IMR-90 (cell line): ENCODE measurements around the gene FAIM. TPM values are rescaled to one million over a fixed set of nuclear protein-coding genes. Genes with fewer than 3 reads are reported as not detected.

Source experiments
- ATAC-seq: fragments of 200-7000 bp; cut with Tn5 transposase; 2 replicates; pipeline ENCODE4 v1.9.1; 2020; ENCODE audit warnings: low read depth, mild to moderate bottlenecking, moderate library complexity
- BruUV-seq: library from RNA; stranded (reverse); fragments of 400-500 nt; replicated peaks from 2 replicates; lab custom pipeline; 2021; lab: Mats Ljungman, UMichigan
- CTCF ChIA-PET: fragments of 300-600 bp; formaldehyde crosslinking; extraction: SDS; loops from one replicate; lab custom pipeline; 2021; ENCODE audit warnings: antibody characterized with exemption; lab: Yijun Ruan, JAX
- POLR2A ChIA-PET: fragments of 300-600 bp; sonication (Branson Sonifier 250); formaldehyde crosslinking; loops from one replicate; lab custom pipeline; 2022; ENCODE audit warnings: antibody characterized with exemption; ENCODE audit not compliant: unreplicated experiment; lab: Charles Lee
- DNase-seq: peaks from one replicate; pipeline ENCODE4 v3.0.0; 2013
- H2AFZ ChIP-seq: replicated peaks from 2 replicates; pipeline ENCODE3; 2013; ENCODE audit warnings: low read length, mild to moderate bottlenecking; ENCODE audit not compliant: poor library complexity
- H2AK5ac ChIP-seq: 2 replicates; pipeline ENCODE4 v1.6.1; 2013; ENCODE audit warnings: low read depth, low read length, inconsistent platforms
- H2AK9ac ChIP-seq: replicated peaks from 2 replicates; pipeline ENCODE3; 2013; ENCODE audit warnings: mild to moderate bottlenecking, low read depth, low read length, moderate library complexity; ENCODE audit not compliant: poor library complexity
- H2BK120ac ChIP-seq: 2 replicates; pipeline ENCODE4 v1.6.1; 2013; ENCODE audit warnings: low read depth, low read length, inconsistent platforms
- H2BK15ac ChIP-seq: 3 replicates; pipeline ENCODE4 v1.6.1; 2013; ENCODE audit warnings: low read depth, low read length, inconsistent platforms
- H2BK20ac ChIP-seq: 2 replicates; pipeline ENCODE4 v1.6.1; 2013; ENCODE audit warnings: low read depth, mild to moderate bottlenecking, inconsistent platforms, low read length, moderate library complexity
- H2BK5ac ChIP-seq: 2 replicates; pipeline ENCODE4 v1.6.1; 2013; ENCODE audit warnings: mild to moderate bottlenecking, low read depth, low read length, inconsistent platforms; ENCODE audit not compliant: poor library complexity, severe bottlenecking
- H3K14ac ChIP-seq: replicated peaks from 2 replicates; pipeline ENCODE4 v1.6.1; 2013; ENCODE audit warnings: low read depth, low read length, inconsistent platforms
- H3K18ac ChIP-seq: 2 replicates; pipeline ENCODE4 v1.6.1; 2013; ENCODE audit warnings: low read depth, low read length, control low read depth
- H3K23ac ChIP-seq: 2 replicates; pipeline ENCODE4 v1.6.1; 2013; ENCODE audit warnings: low read depth, low read length, inconsistent platforms
- H3K27ac ChIP-seq: 2 replicates; pipeline ENCODE4 v1.5.1; 2013; ENCODE audit warnings: mild to moderate bottlenecking, control low read depth, low read length; ENCODE audit not compliant: insufficient read depth
- H3K27me3 ChIP-seq: 2 replicates; pipeline ENCODE4 v1.6.1; 2013; ENCODE audit warnings: low read length; ENCODE audit not compliant: control insufficient read depth, insufficient read depth
- H3K36me3 ChIP-seq: 2 replicates; pipeline ENCODE4 v1.6.1; 2013; ENCODE audit warnings: low read length, mixed read lengths; ENCODE audit not compliant: control insufficient read depth, insufficient read depth
- H3K4ac ChIP-seq: 2 replicates; pipeline ENCODE4 v1.6.1; 2013; ENCODE audit warnings: low read depth, low read length, inconsistent platforms
- H3K4me1 ChIP-seq: 2 replicates; pipeline ENCODE4 v1.6.1; 2013; ENCODE audit warnings: low read length, mixed read lengths; ENCODE audit not compliant: control insufficient read depth, insufficient read depth
- H3K4me2 ChIP-seq: 2 replicates; pipeline ENCODE4 v1.6.1; 2013; ENCODE audit warnings: low read depth, mild to moderate bottlenecking, control low read depth, low read length, moderate library complexity
- H3K4me3 ChIP-seq: 2 replicates; pipeline ENCODE4 v1.5.1; 2013; ENCODE audit warnings: low read depth, mild to moderate bottlenecking, control low read depth, low read length, moderate library complexity; ENCODE audit not compliant: insufficient read depth
- H3K56ac ChIP-seq: 2 replicates; pipeline ENCODE4 v1.6.1; 2013; ENCODE audit warnings: low read length, inconsistent platforms; ENCODE audit not compliant: insufficient read depth; ENCODE audit errors: extremely low read depth
- H3K79me1 ChIP-seq, 2 experiments: 2 replicates each; pipeline ENCODE4 v1.6.1; 2013; ENCODE audit warnings: low read length in 2 of 2, inconsistent platforms in 1 of 2, low read depth in 1 of 2
- H3K9ac ChIP-seq: 2 replicates; pipeline ENCODE4 v1.6.1; 2013; ENCODE audit warnings: low read depth, low read length, control low read depth
- H3K9me1 ChIP-seq: 2 replicates; pipeline ENCODE4 v1.6.1; 2013; ENCODE audit warnings: low read length, inconsistent platforms; ENCODE audit not compliant: insufficient read depth
- H3K9me3 ChIP-seq: 2 replicates; pipeline ENCODE4 v1.6.1; 2013; ENCODE audit warnings: low read length; ENCODE audit not compliant: control insufficient read depth, insufficient read depth
- H4K20me1 ChIP-seq: 2 replicates; pipeline ENCODE4 v1.6.1; 2013; ENCODE audit warnings: low read length, inconsistent platforms; ENCODE audit not compliant: insufficient read depth
- H4K5ac ChIP-seq: 2 replicates; pipeline ENCODE4 v1.6.1; 2013; ENCODE audit warnings: mild to moderate bottlenecking, low read depth, low read length, control low read depth
- H4K8ac ChIP-seq, 2 experiments: 2 replicates each; pipeline ENCODE4 v1.6.1; 2013; ENCODE audit warnings: low read depth in 2 of 2, low read length in 2 of 2, control low read depth in 1 of 2, inconsistent platforms in 1 of 2
- H4K91ac ChIP-seq: 2 replicates; pipeline ENCODE4 v1.6.1; 2013; ENCODE audit warnings: low read depth, low read length, inconsistent platforms; ENCODE audit not compliant: insufficient read depth
- BHLHE40 ChIP-seq: fragments of 150-350 bp; IDR thresholded peaks from 2 replicates; pipeline ENCODE4 v1.6.1; 2016; ENCODE audit warnings: mild to moderate bottlenecking, low read depth, low read length
- CHD1 ChIP-seq: IDR thresholded peaks from 2 replicates; pipeline ENCODE4 v1.6.1; 2012; ENCODE audit warnings: low read depth, low read length, improper control_type of control experiment
- ELK1 ChIP-seq: fragments of 150-350 bp; IDR thresholded peaks from 2 replicates; pipeline ENCODE4 v1.6.1; 2016; ENCODE audit warnings: low read depth, mild to moderate bottlenecking, low read length, moderate library complexity, borderline replicate concordance
- MAFK ChIP-seq: IDR thresholded peaks from 2 replicates; pipeline ENCODE4 v1.6.1; 2012; ENCODE audit warnings: low read depth, low read length, improper control_type of control experiment
- MXI1 ChIP-seq: IDR thresholded peaks from 2 replicates; pipeline ENCODE4 v1.6.1; 2012; ENCODE audit warnings: low read depth, mild to moderate bottlenecking, low read length, moderate library complexity, borderline replicate concordance
- POLR2A ChIP-seq: IDR thresholded peaks from 2 replicates; pipeline ENCODE4 v1.6.1; 2012; ENCODE audit warnings: mild to moderate bottlenecking, low read depth, low read length
- RCOR1 ChIP-seq: IDR thresholded peaks from 2 replicates; pipeline ENCODE4 v1.6.1; 2012; ENCODE audit warnings: mild to moderate bottlenecking, low read length, improper control_type of control experiment; ENCODE audit not compliant: insufficient replicate concordance
- USF2 ChIP-seq: fragments of 150-350 bp; IDR thresholded peaks from 2 replicates; pipeline ENCODE4 v1.6.1; 2017; ENCODE audit warnings: mild to moderate bottlenecking, antibody characterized with exemption, low read length, low read depth
- WGBS, 2 experiments: methylation state at CpG; one replicate each; pipeline versions ENCODE4 v1.1.5 to v1.1.7; 2013; ENCODE audit warnings: missing lambda C conversion rate in 2 of 2; ENCODE audit not compliant: insufficient read length in 1 of 2; ENCODE audit errors: extremely low coverage in 2 of 2; 5-methylcytosine and 5-hydroxymethylcytosine counted together
- dilution Hi-C: fragments of 300-500 bp; cut with HindIII; formaldehyde crosslinking; loops from one replicate; pipeline ENCODE4 v1.14.3; 2018; ENCODE audit warnings: low sequenced_read_pairs; ENCODE audit not compliant: unreplicated experiment
- in situ Hi-C: fragments of 300-500 bp; cut with MboI; formaldehyde crosslinking; loops from 3 replicates; pipeline ENCODE4 v1.14.3; 2019; ENCODE audit warnings: low sequenced_read_pairs, inconsistent platforms, mixed read lengths
- intact Hi-C: fragments of 100-400 bp; cut with micrococcal nuclease; formaldehyde crosslinking; loops from 2 replicates; pipeline ENCODE4 v1.10.0; 2022
- polyA plus RNA-seq, 3 experiments: library from polyadenylated mRNA; depleted of rRNA; stranded (reverse); fragments of >200 nt; gene quantifications; 2 replicates each; pipeline ENCODE4 v1.2.3, GENCODE V29; 2012; ENCODE audit warnings: low replicate concordance in 1 of 3
- total RNA-seq: library from RNA; depleted of rRNA; stranded (reverse); fragments of >200 nt; gene quantifications from 2 replicates; pipeline ENCODE4 v1.2.3, GENCODE V29; 2012

The FAIM gene
- total and polyA plus RNA-seq, 2 of the 4 experiments (the other 2 are of a cell fraction) = 2.5 to 3.4 TPM

GRCh38 chr3:138678086-138678485 lies 69.5 kb downstream of the FAIM start:
- BruUV-seq = no TSS peak
- H3K23ac ChIP-seq = no peak overlapping the region
- no peak overlapping the region for H2BK120ac ChIP-seq
- H3K4me3 ChIP-seq = no peak overlapping the region
- no peak overlapping the region for H2BK15ac ChIP-seq
- no peak overlapping the region for H3K4ac ChIP-seq
- in situ Hi-C loops = loop anchor here (25.0 kb wide), 1 partner anchor 659 kb away; the partner anchor contains the start of gene MRPS22
- no peak overlapping the region for H3K9ac ChIP-seq
- no peak overlapping the region for H4K91ac ChIP-seq
- no peak for TF ChIP-seq MAFK
- no peak for TF ChIP-seq CHD1
- no peak for TF ChIP-seq MXI1
- TF ChIP-seq ELK1 = no peak
- TF ChIP-seq BHLHE40 = no peak
- TF ChIP-seq RCOR1 = no peak
- TF ChIP-seq USF2 = no peak
- TF ChIP-seq POLR2A = no peak
- no peaks in the 10 kb centered on the region for H3K27me3 ChIP-seq
- WGBS, 2 experiments = no CpG with 5 or more reads among the region's 1 CpG
- H2AK9ac ChIP-seq = no peak overlapping the region
- no peaks in the 10 kb centered on the region for H3K79me1 ChIP-seq
- H4K8ac ChIP-seq = no peak overlapping the region
- no peak overlapping the region for H2AFZ ChIP-seq
- no peak overlapping the region for H4K5ac ChIP-seq
- H3K4me2 ChIP-seq = no peak overlapping the region
- no peak overlapping the region for H3K27ac ChIP-seq
- ChIA-PET CTCF (interaction anchor here (1.1 to 2.4 kb wide), 2 partner anchors 144 to 237 kb away, joined by 3 to 7 read pairs; no protein-coding TSS in a partner anchor), POLR2A (no interaction called here)
- H3K18ac ChIP-seq = no peak overlapping the region
- H2AK5ac ChIP-seq = no peak overlapping the region
- ATAC-seq (no peak), DNase-seq (no peak)
- H3K9me3 ChIP-seq = peaks cover 4% of the 10 kb centered on the region
- dilution Hi-C loops = no loop called here
- H3K14ac ChIP-seq = no peak overlapping the region
- intact Hi-C loops = no loop called here
- H3K4me1 ChIP-seq = peaks cover 3% of the 10 kb centered on the region; the same call in 1 of the 2 replicates
- H4K20me1 ChIP-seq = no peaks in the 10 kb centered on the region
- no peak overlapping the region for H2BK5ac ChIP-seq
- H2BK20ac ChIP-seq = no peak overlapping the region
- peaks cover 5% of the 10 kb centered on the region; the same call in 1 of the 2 replicates for H3K36me3 ChIP-seq
- H3K56ac ChIP-seq = no peak overlapping the region
- 0 out of 2 replicates have a peak, but pooled peaks cover 2% of the 10 kb centered on the region for H3K9me1 ChIP-seq
